GM19438 (cell line): ENCODE results near the gene HAGHL.
"Not testable (repeated sequence)": the region's sequence is repeated elsewhere in the genome, so short reads cannot be mapped to it uniquely, and the experiment has no call there.

Experiments
- ATAC-seq: cut with Tn5 transposase; IDR thresholded peaks from one replicate; pipeline ENCODE4 v1.9.1; 2021; ENCODE audit warnings: low read depth; ENCODE audit not compliant: unreplicated experiment

HAGHL gene

GRCh38 chr16:766820-767640 lies 40.1 kb downstream of the HAGHL start:
- ATAC-seq = no peak

- no peak for ATAC-seq
Observed at GRCh38 chr16:767743-768235, 40.9 kb downstream of the HAGHL start.

GRCh38 chr16:768428-768827 lies 41.5 kb downstream of the HAGHL start:
- no peak for ATAC-seq

- no peak for ATAC-seq
Observed at GRCh38 chr16:769184-769784, 42.4 kb downstream of the HAGHL start.

GRCh38 chr16:769934-770333 lies 43.0 kb downstream of the HAGHL start:
- no peak for ATAC-seq

GRCh38 chr16:770411-770810 lies 43.5 kb downstream of the HAGHL start:
- ATAC-seq = no peak

- ATAC-seq = no peak
Observed at GRCh38 chr16:772959-773358, 46.1 kb downstream of the HAGHL start.

GRCh38 chr16:774086-775001 lies 47.4 kb downstream of the HAGHL start:
- no peak for ATAC-seq

GRCh38 chr16:775236-775796 lies 48.4 kb downstream of the HAGHL start:
- ATAC-seq = no peak

GRCh38 chr16:776298-776697 lies 49.4 kb downstream of the HAGHL start:
- ATAC-seq = not testable (repeated sequence)

- ATAC-seq = no peak
Observed at GRCh38 chr16:776824-777223, 49.9 kb downstream of the HAGHL start.

GRCh38 chr16:777826-778225 lies 50.9 kb downstream of the HAGHL start:
- ATAC-seq = no peak

- no peak for ATAC-seq
Observed at GRCh38 chr16:778447-778846, 51.5 kb downstream of the HAGHL start.

GRCh38 chr16:778909-779527 lies 52.1 kb downstream of the HAGHL start:
- ATAC-seq = no peak
